Panc1 (cell line): ENCODE results near the gene GNMT. TPM values are rescaled to one million over a fixed set of nuclear protein-coding genes. Genes with fewer than 3 reads are reported as not detected.

ENCODE experiments used
- ATAC-seq: fragments of 200-7000 bp; cut with Tn5 transposase; 2 replicates; pipeline ENCODE4 v1.9.1; 2020; ENCODE audit warnings: mild to moderate bottlenecking, moderate library complexity
- BruUV-seq: library from RNA; stranded (reverse); fragments of 400-500 nt; replicated peaks from 2 replicates; lab custom pipeline; 2021; lab: Mats Ljungman, UMichigan
- CTCF ChIA-PET: fragments of 300-600 bp; sonication (Branson Sonifier 250); formaldehyde crosslinking; loops from one replicate; lab custom pipeline; 2022; ENCODE audit warnings: antibody characterized with exemption; lab: Charles Lee
- POLR2A ChIA-PET: fragments of 300-600 bp; sonication (Branson Sonifier 250); formaldehyde crosslinking; loops from one replicate; lab custom pipeline; 2022; ENCODE audit warnings: antibody characterized with exemption; lab: Charles Lee
- DNase-seq: peaks from one replicate; pipeline ENCODE4 v3.0.0-alpha.2; 2010; ENCODE audit warnings: low read depth, low spot score
- H3K27ac ChIP-seq: 2 replicates; pipeline ENCODE4 v1.5.1; 2011; ENCODE audit warnings: mild to moderate bottlenecking, low read length, inconsistent platforms
- H3K27me3 ChIP-seq: fragments of 200-500 bp; sonication (Bioruptor generic); 2 replicates; pipeline ENCODE4 v1.6.0; 2014; ENCODE audit warnings: low read length, inconsistent platforms; ENCODE audit not compliant: control insufficient read depth, insufficient read depth
- H3K36me3 ChIP-seq: fragments of 200-500 bp; sonication (Bioruptor generic); 2 replicates; pipeline ENCODE4 v1.5.1; 2014; ENCODE audit warnings: inconsistent platforms, mild to moderate bottlenecking, low read length, moderate library complexity; ENCODE audit not compliant: control insufficient read depth, insufficient read depth
- H3K4me1 ChIP-seq: 2 replicates; pipeline ENCODE4 v1.5.1; 2011; ENCODE audit warnings: inconsistent platforms, mild to moderate bottlenecking, low read length, moderate library complexity; ENCODE audit not compliant: control insufficient read depth, insufficient read depth
- H3K4me3 ChIP-seq, 2 experiments: 2 replicates each; pipeline ENCODE4 v1.5.1; 2011 to 2012; ENCODE audit warnings: low read depth in 2 of 2, low read length in 2 of 2, mild to moderate bottlenecking in 2 of 2, inconsistent platforms in 1 of 2, moderate library complexity in 1 of 2
- H3K9me3 ChIP-seq: fragments of 200-500 bp; sonication (Bioruptor generic); 2 replicates; pipeline ENCODE4 v1.5.1; 2014; ENCODE audit warnings: low read depth, mild to moderate bottlenecking, inconsistent platforms, low read length, moderate library complexity; ENCODE audit not compliant: control insufficient read depth, insufficient read depth
- POLR2AphosphoS5 ChIP-seq: IDR thresholded peaks from 2 replicates; pipeline ENCODE4 v1.6.1; 2012; ENCODE audit warnings: mild to moderate bottlenecking, low read depth, low read length, moderate library complexity
- SIN3A ChIP-seq: IDR thresholded peaks from 2 replicates; pipeline ENCODE4 v1.6.1; 2012; ENCODE audit warnings: low read depth, mild to moderate bottlenecking, low read length, moderate library complexity, borderline replicate concordance; ENCODE audit not compliant: insufficient read depth
- TCF7L2 ChIP-seq: IDR thresholded peaks from 2 replicates; pipeline ENCODE4 v1.6.1; 2011; ENCODE audit warnings: mild to moderate bottlenecking, low read depth, low read length, inconsistent platforms
- in situ Hi-C: cut with HindIII; loops from 2 replicates; pipeline ENCODE4 v1.10.0; 2016; ENCODE audit warnings: low sequenced_read_pairs, low pct_unique_long_range_greater_than_20kb
- intact Hi-C: fragments of 100-400 bp; cut with micrococcal nuclease; formaldehyde crosslinking; loops from one replicate; pipeline ENCODE4 v1.10.0; 2022; ENCODE audit not compliant: unreplicated experiment
- total RNA-seq: library from RNA; stranded (reverse); gene quantifications from one replicate; pipeline ENCODE4 v1.2.1, GENCODE V29; 2021; ENCODE audit not compliant: unreplicated experiment
- TF ChIP-seq, protein P1 (sequence below), 2 experiments: IDR thresholded peaks; 2 replicates each; pipeline ENCODE4 v1.6.1; 2011 to 2012; ENCODE audit warnings: low read depth in 2 of 2, control low read depth in 1 of 2, low read length in 1 of 2, mild to moderate bottlenecking in 1 of 2, moderate library complexity in 1 of 2; ENCODE audit not compliant: insufficient read depth in 1 of 2
- TF ChIP-seq, protein P2 (sequence below): fragments of 450-650 bp; IDR thresholded peaks from 2 replicates; pipeline ENCODE4 v1.5.1; 2017; ENCODE audit warnings: mild to moderate bottlenecking

The GNMT gene
- total RNA-seq, 1 experiment from 2014 or later = 0.72 TPM

DNA sequence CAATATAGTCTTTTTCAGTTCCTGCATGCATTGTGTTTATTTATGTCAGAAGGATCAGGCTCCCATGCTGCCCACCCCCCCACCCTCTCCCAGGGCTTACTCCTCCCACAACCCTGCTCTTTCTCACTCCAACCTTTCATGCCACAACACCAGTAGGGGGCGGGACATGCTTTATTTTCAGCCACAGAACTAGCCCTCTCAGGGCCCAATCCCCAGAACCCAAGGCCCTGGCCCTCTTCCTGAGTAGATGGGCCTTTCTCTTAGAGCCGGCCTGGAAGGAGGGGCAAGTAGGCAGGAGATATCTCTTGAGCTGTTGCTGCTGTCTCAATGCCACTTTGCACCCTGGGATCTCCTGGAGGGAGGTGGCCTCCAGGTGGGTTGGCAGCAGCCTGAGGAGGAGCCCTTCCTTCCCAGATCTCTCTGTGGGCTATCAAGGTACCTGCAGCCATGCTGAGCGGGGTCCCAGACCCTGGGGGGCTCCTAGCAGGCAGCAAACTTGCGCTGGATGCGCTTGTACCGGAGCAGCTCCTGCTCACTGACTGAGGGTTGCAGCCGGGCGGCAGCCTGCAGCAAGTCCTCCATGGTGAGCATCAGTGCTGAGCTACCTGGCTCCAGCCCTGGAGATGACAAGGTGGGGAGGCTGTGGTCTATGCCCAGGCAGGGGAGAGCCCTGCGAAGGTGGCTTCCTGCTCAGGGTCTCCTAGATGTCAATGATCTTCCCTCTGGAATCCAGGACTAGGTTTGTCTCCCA lies 3.5 kb downstream of the GNMT start:
- ChIA-PET CTCF (interaction anchor here (0.6 kb wide), 2 partner anchors 34 to 47 kb away, joined by 3 to 4 read pairs; partner anchors contain the start of gene CNPY3), POLR2A (interaction anchor here (0.5 kb wide), 1 partner anchor 11 kb away, joined by 3 read pairs; no protein-coding TSS in a partner anchor)
- intact Hi-C loops (loop anchor here (10.0 kb wide), 1 partner anchor 59 kb away; no protein-coding TSS in a partner anchor), in situ Hi-C loops (no loop called here)
- no peaks in the 10 kb centered on the region for H3K9me3 ChIP-seq
- H3K27ac ChIP-seq = no peak overlapping the region
- TSS peak; percentile 50 for BruUV-seq
- ATAC-seq = peak; percentile 48
- H3K4me1 ChIP-seq = peaks cover 7% of the 10 kb centered on the region
- peaks cover 6% of the 10 kb centered on the region; the same call in 1 of the 2 replicates for H3K36me3 ChIP-seq
- TF ChIP-seq, protein P1, sequence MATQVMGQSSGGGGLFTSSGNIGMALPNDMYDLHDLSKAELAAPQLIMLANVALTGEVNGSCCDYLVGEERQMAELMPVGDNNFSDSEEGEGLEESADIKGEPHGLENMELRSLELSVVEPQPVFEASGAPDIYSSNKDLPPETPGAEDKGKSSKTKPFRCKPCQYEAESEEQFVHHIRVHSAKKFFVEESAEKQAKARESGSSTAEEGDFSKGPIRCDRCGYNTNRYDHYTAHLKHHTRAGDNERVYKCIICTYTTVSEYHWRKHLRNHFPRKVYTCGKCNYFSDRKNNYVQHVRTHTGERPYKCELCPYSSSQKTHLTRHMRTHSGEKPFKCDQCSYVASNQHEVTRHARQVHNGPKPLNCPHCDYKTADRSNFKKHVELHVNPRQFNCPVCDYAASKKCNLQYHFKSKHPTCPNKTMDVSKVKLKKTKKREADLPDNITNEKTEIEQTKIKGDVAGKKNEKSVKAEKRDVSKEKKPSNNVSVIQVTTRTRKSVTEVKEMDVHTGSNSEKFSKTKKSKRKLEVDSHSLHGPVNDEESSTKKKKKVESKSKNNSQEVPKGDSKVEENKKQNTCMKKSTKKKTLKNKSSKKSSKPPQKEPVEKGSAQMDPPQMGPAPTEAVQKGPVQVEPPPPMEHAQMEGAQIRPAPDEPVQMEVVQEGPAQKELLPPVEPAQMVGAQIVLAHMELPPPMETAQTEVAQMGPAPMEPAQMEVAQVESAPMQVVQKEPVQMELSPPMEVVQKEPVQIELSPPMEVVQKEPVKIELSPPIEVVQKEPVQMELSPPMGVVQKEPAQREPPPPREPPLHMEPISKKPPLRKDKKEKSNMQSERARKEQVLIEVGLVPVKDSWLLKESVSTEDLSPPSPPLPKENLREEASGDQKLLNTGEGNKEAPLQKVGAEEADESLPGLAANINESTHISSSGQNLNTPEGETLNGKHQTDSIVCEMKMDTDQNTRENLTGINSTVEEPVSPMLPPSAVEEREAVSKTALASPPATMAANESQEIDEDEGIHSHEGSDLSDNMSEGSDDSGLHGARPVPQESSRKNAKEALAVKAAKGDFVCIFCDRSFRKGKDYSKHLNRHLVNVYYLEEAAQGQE (IDR thresholded peaks at IDR 0.05; ENCODE audit: insufficient read depth in 1 of 2, low read depth in 2 of 2, low read length in 1 of 2) = no peak
- no peak for TF ChIP-seq POLR2AphosphoS5
- H3K27me3 ChIP-seq = no peaks in the 10 kb centered on the region
- no peak for DNase-seq
- H3K4me3 ChIP-seq = no peak overlapping the region

- intact Hi-C loops (loop anchor here (10.0 kb wide), 1 partner anchor 62 kb away; no protein-coding TSS in a partner anchor), in situ Hi-C loops (no loop called here)
- ChIA-PET POLR2A (interaction anchor here (0.7 kb wide), 1 partner anchor 16 kb away, joined by 6 read pairs; no protein-coding TSS in a partner anchor), CTCF (no interaction called here)
- no peak overlapping the region for H3K4me3 ChIP-seq
- no peak overlapping the region for H3K27ac ChIP-seq
- no peak for ATAC-seq
- no TSS peak for BruUV-seq
- DNase-seq = no peak
- TF ChIP-seq SIN3A (no peak), POLR2AphosphoS5 (no peak), TCF7L2 (no peak)
- TF ChIP-seq, protein P1 (IDR thresholded peaks at IDR 0.05; ENCODE audit: insufficient read depth in 1 of 2, low read depth in 2 of 2, low read length in 1 of 2) = no peak
- TF ChIP-seq, protein P2, sequence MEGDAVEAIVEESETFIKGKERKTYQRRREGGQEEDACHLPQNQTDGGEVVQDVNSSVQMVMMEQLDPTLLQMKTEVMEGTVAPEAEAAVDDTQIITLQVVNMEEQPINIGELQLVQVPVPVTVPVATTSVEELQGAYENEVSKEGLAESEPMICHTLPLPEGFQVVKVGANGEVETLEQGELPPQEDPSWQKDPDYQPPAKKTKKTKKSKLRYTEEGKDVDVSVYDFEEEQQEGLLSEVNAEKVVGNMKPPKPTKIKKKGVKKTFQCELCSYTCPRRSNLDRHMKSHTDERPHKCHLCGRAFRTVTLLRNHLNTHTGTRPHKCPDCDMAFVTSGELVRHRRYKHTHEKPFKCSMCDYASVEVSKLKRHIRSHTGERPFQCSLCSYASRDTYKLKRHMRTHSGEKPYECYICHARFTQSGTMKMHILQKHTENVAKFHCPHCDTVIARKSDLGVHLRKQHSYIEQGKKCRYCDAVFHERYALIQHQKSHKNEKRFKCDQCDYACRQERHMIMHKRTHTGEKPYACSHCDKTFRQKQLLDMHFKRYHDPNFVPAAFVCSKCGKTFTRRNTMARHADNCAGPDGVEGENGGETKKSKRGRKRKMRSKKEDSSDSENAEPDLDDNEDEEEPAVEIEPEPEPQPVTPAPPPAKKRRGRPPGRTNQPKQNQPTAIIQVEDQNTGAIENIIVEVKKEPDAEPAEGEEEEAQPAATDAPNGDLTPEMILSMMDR = no peak
- H3K9me3 ChIP-seq = no peaks in the 10 kb centered on the region
- H3K4me1 ChIP-seq = peaks cover 6% of the 10 kb centered on the region
- no peaks in the 10 kb centered on the region for H3K27me3 ChIP-seq
- peaks cover 6% of the 10 kb centered on the region; the same call in 1 of the 2 replicates for H3K36me3 ChIP-seq
These were observed 6.0 kb downstream of the GNMT start for GRCh38 chr6:42966571-42966970.
